Common myeloid progenitor, CD34-positive (primary cell): Measurements from ENCODE around the gene NABP1.

Experiments used
- CTCF ChIA-PET: fragments of 350-600 bp; sonication (Branson Sonifier 250); formaldehyde crosslinking; loops from one replicate; lab custom pipeline; 2021; ENCODE audit warnings: antibody characterized with exemption; lab: Charles Lee
- POLR2A ChIA-PET: fragments of 350-600 bp; sonication (Branson Sonifier 250); formaldehyde crosslinking; loops from one replicate; lab custom pipeline; 2021; ENCODE audit warnings: antibody characterized with exemption; lab: Charles Lee
- DNase-seq, 3 donors: peaks; one replicate each; pipeline versions ENCODE4 v3.0.0 to v3.0.0-alpha.2; 2013
- H3K27ac ChIP-seq, 2 experiments: 1 replicate in 1 of 2; 2 replicates in 1 of 2; pipeline ENCODE4 v1.7.0; 2013; ENCODE audit warnings: inconsistent platforms in 2 of 2, low read length in 2 of 2, mild to moderate bottlenecking in 2 of 2, low read depth in 1 of 2, moderate library complexity in 1 of 2; ENCODE audit not compliant: severe bottlenecking in 2 of 2, insufficient read depth in 1 of 2, poor library complexity in 1 of 2
- H3K27me3 ChIP-seq, 5 experiments: replicated peaks in 2 of 5; 1 replicate in 3 of 5; 2 replicates in 2 of 5; pipeline versions ENCODE4 v1.6.1 to v1.7.0; 2013; ENCODE audit warnings: low read length in 4 of 5, mild to moderate bottlenecking in 2 of 5, moderate library complexity in 2 of 5, inconsistent platforms in 1 of 5; ENCODE audit not compliant: insufficient read depth in 5 of 5, control insufficient read depth in 4 of 5
- H3K36me3 ChIP-seq, 4 experiments: 1 replicate in 2 of 4; 2 replicates in 2 of 4; pipeline versions ENCODE4 v1.6.1 to v1.7.0; 2013; ENCODE audit warnings: low read length in 3 of 4, control low read depth in 1 of 4, mild to moderate bottlenecking in 1 of 4; ENCODE audit not compliant: control insufficient read depth in 4 of 4, insufficient read depth in 4 of 4
- H3K4me1 ChIP-seq, 4 experiments: 1 replicate in 3 of 4; 2 replicates in 1 of 4; pipeline versions ENCODE4 v1.6.1 to v1.7.1; 2013; ENCODE audit warnings: low read length in 3 of 4, mild to moderate bottlenecking in 3 of 4, control low read depth in 1 of 4, inconsistent platforms in 1 of 4, moderate library complexity in 1 of 4; ENCODE audit not compliant: control insufficient read depth in 4 of 4, insufficient read depth in 4 of 4; ENCODE audit errors: control extremely low read depth in 1 of 4
- H3K4me3 ChIP-seq, 7 experiments: 1 replicate in 4 of 7; 2 replicates in 3 of 7; pipeline versions ENCODE4 v1.5.1 to v1.7.0; 2013; ENCODE audit warnings: mild to moderate bottlenecking in 7 of 7, low read length in 6 of 7, moderate library complexity in 6 of 7, inconsistent platforms in 2 of 7, low read depth in 2 of 7, control low read depth in 1 of 7; ENCODE audit not compliant: insufficient read depth in 4 of 7, control insufficient read depth in 1 of 7; ENCODE audit errors: extremely low read depth in 1 of 7
- H3K9me3 ChIP-seq, 5 experiments: 1 replicate in 4 of 5; 2 replicates in 1 of 5; pipeline versions ENCODE4 v1.6.1 to v1.7.1; 2013; ENCODE audit warnings: low read length in 4 of 5, mild to moderate bottlenecking in 2 of 5, inconsistent platforms in 1 of 5, low read depth in 1 of 5, moderate library complexity in 1 of 5; ENCODE audit not compliant: control insufficient read depth in 4 of 5, insufficient read depth in 2 of 5; ENCODE audit errors: control extremely low read depth in 1 of 5
- WGBS: methylation state at CpG from one replicate; pipeline ENCODE4 v1.1.5; 2013; ENCODE audit not compliant: insufficient coverage; 5-methylcytosine and 5-hydroxymethylcytosine counted together

The NABP1 gene

DNA sequence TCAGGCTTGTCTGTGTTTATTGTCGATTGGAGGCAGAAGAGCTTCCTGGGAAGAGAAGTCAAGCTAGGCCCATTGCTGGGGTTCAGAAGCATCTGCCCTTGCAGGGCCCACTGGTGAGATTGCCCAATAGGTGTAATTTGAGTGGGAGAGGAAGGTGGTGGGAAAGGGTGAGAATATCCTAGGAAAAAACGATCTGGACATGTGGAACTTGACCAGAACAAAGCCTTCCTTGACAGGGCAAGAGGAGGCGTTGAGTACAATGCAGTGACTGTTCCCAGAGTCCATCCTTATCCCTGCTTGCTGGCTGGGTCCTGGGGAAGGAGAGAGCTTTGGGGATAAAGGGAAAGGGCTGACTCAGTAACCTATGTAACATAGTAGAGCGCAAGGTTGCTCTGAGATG, 27.1 kb downstream of the NABP1 start:
- H3K27me3 ChIP-seq = no peaks in the 10 kb centered on the region
- no peak overlapping the region for H3K27ac ChIP-seq
- 91% methylated on average over 4 of the region's 4 CpGs for WGBS
- H3K36me3 ChIP-seq = no peaks in the 10 kb centered on the region
- CTCF ChIA-PET = interaction anchor here (0.6 kb wide), 1 partner anchor 139 kb away, joined by 3 read pairs; no protein-coding TSS in a partner anchor
- H3K4me3 ChIP-seq = no peak overlapping the region
- POLR2A ChIA-PET = no interaction called here
- no peak for DNase-seq
- H3K9me3 ChIP-seq = no peaks in the 10 kb centered on the region
- no peaks in the 10 kb centered on the region for H3K4me1 ChIP-seq

DNA sequence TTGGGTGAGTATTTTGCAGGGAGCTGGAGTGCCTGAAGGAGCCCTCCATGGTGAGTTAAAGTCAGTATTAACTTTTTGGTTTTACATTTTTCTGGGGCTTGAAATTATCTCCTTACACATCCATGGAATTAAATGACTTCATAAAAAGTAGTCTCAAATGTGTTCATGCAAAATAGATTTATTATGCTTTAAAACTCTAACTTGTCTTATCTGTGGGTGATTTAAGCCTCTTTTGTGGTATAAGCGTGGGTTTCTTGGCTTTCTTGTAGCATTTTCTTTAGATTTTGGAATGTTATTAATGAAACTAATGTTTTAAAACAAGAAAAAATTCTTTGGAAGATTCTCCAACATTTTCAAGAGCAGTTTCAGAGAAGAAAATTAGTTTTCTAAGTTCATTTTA, 27.8 kb downstream of the NABP1 start:
- no peak overlapping the region for H3K4me3 ChIP-seq
- WGBS = no CpG with 5 or more reads among the region's 1 CpG
- no peaks in the 10 kb centered on the region for H3K4me1 ChIP-seq
- no peak for DNase-seq
- ChIA-PET POLR2A (no interaction called here), CTCF (no interaction called here)
- H3K9me3 ChIP-seq = no peaks in the 10 kb centered on the region
- H3K36me3 ChIP-seq = no peaks in the 10 kb centered on the region
- no peak overlapping the region for H3K27ac ChIP-seq
- no peaks in the 10 kb centered on the region for H3K27me3 ChIP-seq

DNA sequence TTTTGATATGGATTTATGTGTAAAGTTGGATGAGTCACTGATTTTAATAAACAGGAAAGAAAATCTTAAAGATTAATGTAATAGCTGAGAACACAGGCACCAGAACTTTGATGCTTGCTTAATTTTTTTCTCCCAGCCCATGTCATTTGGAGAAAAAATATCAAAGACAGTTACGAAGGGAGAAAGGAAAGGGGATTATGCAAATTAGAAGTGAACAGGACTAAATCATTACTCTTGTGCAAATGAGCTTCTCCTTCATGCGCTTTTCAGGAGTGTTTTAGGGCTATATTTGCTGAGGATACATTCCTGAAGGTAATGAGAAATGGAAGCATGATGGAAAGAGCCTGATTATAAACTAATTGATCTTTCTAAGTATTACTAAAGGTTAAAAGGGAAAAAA, 28.9 kb downstream of the NABP1 start:
- no peaks in the 10 kb centered on the region for H3K9me3 ChIP-seq
- WGBS = 100% methylated on average over 2 of the region's 2 CpGs
- H3K36me3 ChIP-seq = no peaks in the 10 kb centered on the region
- no peak for DNase-seq
- H3K27ac ChIP-seq = no peak overlapping the region
- ChIA-PET POLR2A (no interaction called here), CTCF (no interaction called here)
- H3K27me3 ChIP-seq = no peaks in the 10 kb centered on the region
- no peak overlapping the region for H3K4me3 ChIP-seq
- no peaks in the 10 kb centered on the region for H3K4me1 ChIP-seq

DNA sequence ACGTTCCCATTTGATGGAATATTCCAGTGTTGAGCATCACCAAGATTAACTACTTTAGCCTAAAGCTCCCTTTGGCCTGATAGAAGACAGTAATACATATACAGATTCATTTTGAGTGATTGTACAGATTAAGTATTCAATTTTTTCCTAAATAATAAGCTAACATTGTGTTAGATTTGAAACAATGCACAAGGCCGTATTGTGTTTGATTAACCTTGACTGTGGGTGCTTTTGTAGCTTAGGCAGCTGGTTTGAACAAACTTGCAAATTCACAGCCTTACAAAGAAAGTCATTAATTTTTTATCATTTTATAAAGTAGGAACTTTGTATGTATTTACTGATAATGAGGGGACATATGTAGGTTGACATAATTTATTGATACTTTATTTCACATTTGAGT, 29.6 kb downstream of the NABP1 start:
- ChIA-PET POLR2A (no interaction called here), CTCF (interaction anchor here (0.8 kb wide), 1 partner anchor 24 kb away, joined by 3 read pairs; no protein-coding TSS in a partner anchor)

DNA sequence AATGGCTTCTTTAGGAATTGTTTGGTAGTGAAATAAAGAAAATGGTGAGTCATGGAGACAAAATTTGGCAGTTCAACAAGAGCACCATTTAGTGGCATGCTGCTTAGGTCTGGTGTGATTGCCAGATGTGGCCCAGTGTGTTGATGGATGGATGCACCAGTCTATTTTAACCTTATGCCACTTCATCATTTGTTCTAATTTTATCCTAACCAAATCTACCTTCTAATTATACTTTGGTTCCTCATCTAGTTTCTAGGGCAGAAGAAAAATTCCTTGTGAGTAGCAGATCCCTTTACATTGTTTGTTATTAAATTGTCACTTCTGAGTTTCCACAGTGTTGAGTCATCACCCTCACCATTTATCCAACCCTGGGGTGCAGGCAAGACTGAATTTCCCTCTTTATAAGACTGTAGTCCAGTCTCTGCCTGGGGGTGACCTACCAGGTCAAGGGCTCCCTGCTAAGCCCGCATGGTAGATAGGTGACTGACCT, 32.5 kb downstream of the NABP1 start:
- no peak for DNase-seq
- no peak overlapping the region for H3K27ac ChIP-seq
- H3K4me3 ChIP-seq = no peak overlapping the region
- H3K36me3 ChIP-seq = no peaks in the 10 kb centered on the region
- H3K9me3 ChIP-seq = no peaks in the 10 kb centered on the region
- ChIA-PET POLR2A (no interaction called here), CTCF (interaction anchor here (1.7 kb wide), 1 partner anchor 9 kb away, joined by 4 read pairs; no protein-coding TSS in a partner anchor)
- H3K27me3 ChIP-seq = no peaks in the 10 kb centered on the region
- 100% methylated on average over 1 of the region's 1 CpG for WGBS
- no peaks in the 10 kb centered on the region for H3K4me1 ChIP-seq

More for the DNA sequence above, 29.6 kb downstream of the NABP1 start:
- WGBS = no CpG with 5 or more reads among the region's 2 CpGs
- Histone ChIP-seq H3K27ac (no peak overlapping the region), H3K27me3 (no peaks in the 10 kb centered on the region), H3K4me3 (no peak overlapping the region), H3K36me3 (no peaks in the 10 kb centered on the region), H3K4me1 (no peaks in the 10 kb centered on the region), H3K9me3 (no peaks in the 10 kb centered on the region)
- DNase-seq = no peak

DNA sequence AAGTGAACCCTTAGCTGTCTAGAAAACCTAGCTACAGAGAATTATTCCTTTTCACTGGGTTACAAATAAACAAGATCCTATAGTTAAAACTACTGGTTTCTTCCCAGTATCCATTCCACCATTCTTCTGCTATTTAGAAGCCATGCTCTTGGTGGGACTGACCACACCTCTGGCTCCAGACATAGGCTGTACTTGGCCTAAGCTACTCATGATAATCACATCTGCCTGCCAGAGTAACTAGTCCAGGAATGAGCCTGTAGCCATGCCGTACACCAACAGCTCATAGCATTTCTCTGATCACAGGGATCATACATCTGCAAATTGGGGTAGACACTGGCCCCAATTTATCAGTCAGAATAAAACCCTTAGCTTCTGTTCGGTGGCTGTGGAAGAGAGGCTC, 33.7 kb downstream of the NABP1 start:
- ChIA-PET CTCF (interaction anchor here (0.8 to 1.7 kb wide), 3 partner anchors 8 to 13 kb away, joined by 3 to 4 read pairs (median 3); no protein-coding TSS in a partner anchor), POLR2A (no interaction called here)
- 90% methylated on average over 2 of the region's 2 CpGs for WGBS

GRCh38 chr2:191713837-191714236, 35.9 kb downstream of the NABP1 start:
- DNase-seq = peak in 1 of 3 donors; percentile 8
- Histone ChIP-seq H3K9me3 (no peaks in the 10 kb centered on the region), H3K4me1 (no peaks in the 10 kb centered on the region), H3K4me3 (no peak overlapping the region), H3K36me3 (no peaks in the 10 kb centered on the region), H3K27ac (no peak overlapping the region), H3K27me3 (no peaks in the 10 kb centered on the region)
- WGBS = 100% methylated on average over 1 of the region's 1 CpG
- ChIA-PET CTCF (interaction anchor here (1.0 kb wide), 1 partner anchor 89 kb away, joined by 3 read pairs; no protein-coding TSS in a partner anchor), POLR2A (no interaction called here)

More for the DNA sequence above, 33.7 kb downstream of the NABP1 start:
- Histone ChIP-seq H3K36me3 (no peaks in the 10 kb centered on the region), H3K27me3 (no peaks in the 10 kb centered on the region), H3K4me1 (no peaks in the 10 kb centered on the region), H3K9me3 (no peaks in the 10 kb centered on the region), H3K4me3 (no peak overlapping the region), H3K27ac (no peak overlapping the region)
- DNase-seq = no peak
